GM21515 (cell line): ENCODE measurements around the gene NSUN6.
A peak's percentile ranks its signal among the peaks of the same experiment; 100 is the strongest.

Source experiments
- ATAC-seq: cut with Tn5 transposase; IDR thresholded peaks from one replicate; pipeline ENCODE4 v1.9.1; 2021; ENCODE audit not compliant: unreplicated experiment

The NSUN6 gene

GRCh38 chr10:18651324-18652007, at the start of gene NSUN6:
Gene NSUN6, minus strand, starts transcription at chr10:18651587. Its CDS starts 384 bp downstream, at chr10:18651203.
- ATAC-seq, result peak; percentile 97

- no peak for ATAC-seq
Observed at GRCh38 chr10:18699849-18700840, 48.8 kb upstream of the NSUN6 start.

GRCh38 chr10:18690541-18690940, 39.2 kb upstream of the NSUN6 start:
- no peak for ATAC-seq

- no peak for ATAC-seq
Observed at GRCh38 chr10:18689498-18689897, 38.1 kb upstream of the NSUN6 start.

GRCh38 chr10:18687706-18688105, 36.3 kb upstream of the NSUN6 start:
- no peak for ATAC-seq

GRCh38 chr10:18687195-18687594, 35.8 kb upstream of the NSUN6 start:
- no peak for ATAC-seq

- no peak for ATAC-seq
Observed at GRCh38 chr10:18685555-18685954, 34.2 kb upstream of the NSUN6 start.

GRCh38 chr10:18684953-18685352, 33.6 kb upstream of the NSUN6 start:
- no peak for ATAC-seq

- ATAC-seq, result no peak
Observed at GRCh38 chr10:18684416-18684815, 33.0 kb upstream of the NSUN6 start.

- ATAC-seq, result no peak
Observed at GRCh38 chr10:18683427-18683826, 32.0 kb upstream of the NSUN6 start.

GRCh38 chr10:18681971-18682411, 30.6 kb upstream of the NSUN6 start:
- no peak for ATAC-seq

GRCh38 chr10:18681366-18681765, 30.0 kb upstream of the NSUN6 start:
- no peak for ATAC-seq

GRCh38 chr10:18680754-18681153, 29.4 kb upstream of the NSUN6 start:
- ATAC-seq, result no peak

GRCh38 chr10:18675086-18675801, 23.9 kb upstream of the NSUN6 start:
- ATAC-seq, result no peak

GRCh38 chr10:18668026-18668425, 16.6 kb upstream of the NSUN6 start:
- ATAC-seq, result no peak

- no peak for ATAC-seq
Observed at GRCh38 chr10:18666810-18667209, 15.4 kb upstream of the NSUN6 start.

GRCh38 chr10:18665815-18666558, 14.6 kb upstream of the NSUN6 start:
- ATAC-seq, result no peak

- no peak for ATAC-seq
Observed at GRCh38 chr10:18664841-18665478, 13.6 kb upstream of the NSUN6 start.

- ATAC-seq, result no peak
Observed at GRCh38 chr10:18660816-18661431, 9.5 kb upstream of the NSUN6 start.
